DMS 273 (cell line): ENCODE results near the gene MLXIP.
"Not testable (repeated sequence)": the region's sequence is repeated elsewhere in the genome, so short reads cannot be mapped to it uniquely, and the experiment has no call there.

Source experiments
- DNase-seq: peaks from one replicate; lab custom pipeline; 2025; ENCODE audit not compliant: unreplicated experiment; lab: John Stamatoyannopoulos, UW

The MLXIP gene

DNA sequence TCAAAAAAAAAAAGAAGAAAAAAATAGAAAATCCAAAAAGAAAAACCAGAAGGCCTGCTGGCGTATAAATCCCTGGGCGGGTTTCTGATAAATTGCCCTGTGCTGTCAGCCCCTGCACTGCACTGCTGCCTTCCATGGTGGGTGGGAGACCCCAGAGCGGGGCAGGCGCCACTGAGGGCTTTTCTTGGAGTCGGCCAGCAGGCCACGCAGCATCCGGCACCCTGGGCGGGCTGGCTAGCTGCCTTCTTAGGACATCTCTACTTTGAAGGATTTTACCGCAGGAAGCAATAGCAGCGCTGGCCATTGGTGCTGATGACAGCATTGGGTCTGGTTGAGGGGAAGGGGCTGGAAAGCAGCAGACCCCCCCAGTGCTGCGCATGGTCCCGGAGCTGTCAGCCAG lies 66.3 kb downstream of the MLXIP start:
- DNase-seq = no peak

DNA sequence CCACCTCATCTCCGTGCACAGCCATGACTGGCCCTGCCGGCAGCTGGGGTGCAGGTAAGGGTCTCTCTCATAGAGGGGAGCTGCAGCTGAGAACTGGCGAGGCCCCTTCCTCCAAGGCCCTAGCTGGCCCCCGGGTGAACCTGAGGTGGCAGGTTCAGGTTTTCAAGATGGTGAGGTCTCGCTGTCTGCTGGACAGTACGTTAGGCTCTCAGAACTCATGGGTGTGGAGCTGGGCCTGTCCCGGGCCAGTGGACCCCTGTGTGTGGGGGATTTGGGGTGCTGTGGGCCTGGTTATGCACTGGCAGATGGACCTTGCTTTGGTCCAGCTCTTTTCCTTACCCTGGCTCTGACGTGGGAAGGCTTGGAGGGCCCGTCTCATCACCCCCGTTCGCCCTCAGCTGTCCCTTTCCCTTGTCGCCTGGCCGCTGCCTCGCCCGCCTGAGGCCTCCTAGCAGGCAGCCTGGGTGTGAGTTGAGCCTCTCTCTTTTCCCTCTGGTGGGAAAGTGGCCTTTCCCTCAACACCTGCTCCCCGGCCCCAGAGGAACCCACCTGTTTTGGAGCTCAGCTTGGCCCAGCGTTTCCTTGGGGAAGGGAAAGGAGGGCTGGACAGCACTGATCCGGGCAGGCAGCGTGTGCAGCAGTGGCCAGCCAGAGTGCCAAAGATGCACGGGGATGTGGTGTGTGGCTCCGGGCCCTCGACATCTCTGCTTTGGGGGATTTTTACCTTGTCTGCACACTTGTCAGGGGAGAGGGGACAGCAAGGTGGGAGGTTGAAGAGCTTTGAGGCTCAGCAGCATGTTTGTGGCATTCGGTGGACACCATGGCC lies 67.2 kb downstream of the MLXIP start:
- DNase-seq = no peak

DNA sequence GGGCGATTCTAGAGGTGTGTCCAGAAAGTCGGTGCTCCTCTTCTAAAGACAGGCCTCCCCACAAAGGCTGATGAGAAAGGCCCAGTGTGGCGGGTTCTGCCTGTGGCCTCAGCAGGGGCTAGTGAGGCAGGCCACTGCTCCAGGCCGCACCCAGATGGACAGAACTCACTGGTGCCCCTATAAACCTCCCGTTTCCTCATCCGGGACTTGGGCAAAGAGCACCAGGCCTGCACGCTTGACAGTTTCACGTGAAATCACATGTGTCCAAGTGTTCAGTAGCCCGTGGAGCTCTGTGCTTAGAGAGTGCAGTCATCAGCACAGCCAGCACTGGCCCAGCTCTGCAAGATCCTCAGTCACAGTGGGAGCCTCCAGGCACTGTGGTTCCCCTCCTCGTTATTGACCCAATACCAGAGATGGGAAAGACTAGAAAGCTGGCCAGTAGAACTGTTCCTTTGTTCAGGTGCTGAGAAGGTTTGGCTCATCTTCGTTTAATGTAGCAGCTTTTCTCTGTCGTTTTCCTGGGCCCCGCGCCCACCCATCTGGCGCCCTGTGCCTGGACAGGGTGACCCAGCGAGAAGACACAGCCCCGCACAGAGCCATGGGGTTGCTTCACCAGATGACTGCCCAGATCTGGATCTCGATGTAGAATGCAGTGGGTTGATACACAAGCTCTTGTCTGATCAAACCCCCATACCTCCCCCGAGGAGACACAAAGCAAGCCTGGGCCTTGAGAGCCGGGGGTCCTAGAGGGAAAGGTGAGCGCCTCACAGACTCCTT lies 69.1 kb downstream of the MLXIP start:
- no peak for DNase-seq

DNA sequence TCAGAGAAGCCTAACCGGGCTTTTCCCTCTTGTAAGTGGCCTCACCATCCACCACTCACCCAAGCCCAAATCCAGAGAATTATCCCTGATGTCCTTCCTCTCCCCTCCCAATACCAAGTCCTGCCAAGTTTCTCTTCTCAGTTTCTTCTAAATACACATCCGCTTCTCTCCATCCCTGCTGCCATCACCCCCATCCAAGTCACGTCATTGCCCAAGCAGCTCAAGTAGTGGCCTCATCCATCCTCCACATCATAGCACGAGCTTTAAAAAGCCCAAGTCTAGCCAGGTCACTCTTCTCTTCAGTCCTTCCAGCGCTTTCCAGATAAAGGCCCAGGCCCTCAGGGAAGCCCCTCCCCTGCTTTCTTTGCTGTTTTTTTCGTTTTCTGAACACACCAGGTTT lies 70.1 kb downstream of the MLXIP start:
- no peak for DNase-seq

DNA sequence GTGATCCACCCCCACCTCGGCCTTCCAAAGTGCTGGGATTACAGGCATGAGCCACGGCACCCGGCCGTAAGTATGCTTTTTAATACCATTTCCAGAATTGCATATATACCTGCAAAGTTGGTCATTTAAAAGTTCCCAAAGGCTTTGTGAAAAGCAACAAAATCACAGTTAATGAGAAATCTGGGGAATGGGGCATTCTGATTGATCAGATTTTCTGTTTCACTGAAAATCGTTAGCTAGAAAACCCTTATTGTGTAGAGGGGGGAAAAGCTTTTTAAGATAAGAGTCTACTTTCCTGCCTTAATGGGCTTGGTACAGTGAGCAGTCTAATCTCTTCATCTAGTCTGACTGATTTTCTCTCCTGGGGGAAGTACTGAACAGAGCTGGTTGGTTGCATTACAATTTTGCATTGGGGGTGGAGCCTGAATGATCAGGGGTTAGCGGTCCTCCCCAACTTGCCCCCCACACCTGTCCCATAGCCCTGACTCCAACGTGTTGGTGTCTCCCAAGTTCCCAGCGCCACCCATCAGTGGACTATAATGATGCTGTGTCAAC lies 71.6 kb downstream of the MLXIP start:
- no peak for DNase-seq

DNA sequence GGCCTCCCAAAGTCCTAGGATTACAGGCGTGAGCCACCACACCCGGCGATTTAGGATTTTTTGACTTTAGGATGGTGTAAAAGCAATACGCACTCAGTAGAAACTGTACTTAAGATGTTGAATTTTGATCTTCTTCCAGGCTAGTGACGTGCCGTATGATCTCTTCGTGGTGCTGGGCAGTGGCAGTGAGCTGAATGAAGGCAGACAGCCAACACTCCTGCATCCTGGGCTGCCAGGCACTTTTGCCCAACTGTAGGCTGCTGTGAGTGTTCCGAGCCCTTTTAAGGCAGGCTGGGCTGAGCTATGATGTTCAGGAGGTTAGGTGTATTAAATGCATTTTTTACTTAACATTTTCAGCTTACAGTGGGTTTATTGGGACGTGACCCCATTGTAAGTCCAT lies 74.2 kb downstream of the MLXIP start:
- no peak for DNase-seq

DNA sequence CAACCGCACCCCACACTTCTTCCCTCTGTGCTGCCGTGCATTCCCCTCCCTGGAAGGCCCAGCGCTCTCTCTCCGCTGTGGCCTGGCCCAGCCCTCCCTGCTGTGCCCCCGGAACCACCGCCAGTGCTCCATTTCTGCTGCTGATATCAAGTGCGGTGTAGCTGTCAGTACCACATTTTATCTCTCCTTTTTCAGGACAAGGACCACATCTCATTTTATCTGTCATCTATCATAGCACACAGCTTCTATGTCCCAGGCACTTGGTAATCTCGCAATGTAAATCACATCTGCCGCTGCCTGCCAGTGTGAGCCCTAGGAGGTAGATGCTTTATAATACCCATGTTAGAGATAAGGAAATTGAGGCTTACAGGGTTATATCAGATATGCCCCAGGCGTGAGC lies 77.1 kb downstream of the MLXIP start:
- no peak for DNase-seq

DNA sequence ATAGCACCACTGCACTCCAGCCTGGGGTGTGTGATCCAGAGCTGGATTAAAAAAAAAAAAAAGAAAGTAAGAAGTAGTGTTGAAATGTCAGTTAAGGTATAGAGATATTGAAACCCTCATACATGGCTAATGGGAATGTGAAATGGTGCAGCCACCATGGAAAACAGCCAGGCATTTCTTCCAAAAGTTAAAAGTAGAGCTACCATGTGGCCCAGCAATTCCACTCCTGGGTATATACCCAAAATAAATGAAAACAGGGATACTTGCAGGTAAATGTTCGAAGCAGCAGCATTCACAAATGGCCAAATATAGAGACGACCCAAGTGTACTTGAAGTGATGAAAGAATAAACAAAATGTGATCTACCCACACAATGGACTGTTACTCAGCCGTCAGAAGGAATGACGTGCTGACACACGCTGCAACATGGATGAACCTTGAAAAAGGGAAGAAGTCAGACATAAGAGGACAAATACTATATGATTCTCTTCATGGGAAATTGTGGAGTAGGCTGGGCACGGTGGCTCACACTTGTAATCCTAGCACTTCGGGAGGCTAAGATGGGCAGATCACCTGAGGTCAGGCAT lies 80.2 kb downstream of the MLXIP start:
- DNase-seq = no peak

DNA sequence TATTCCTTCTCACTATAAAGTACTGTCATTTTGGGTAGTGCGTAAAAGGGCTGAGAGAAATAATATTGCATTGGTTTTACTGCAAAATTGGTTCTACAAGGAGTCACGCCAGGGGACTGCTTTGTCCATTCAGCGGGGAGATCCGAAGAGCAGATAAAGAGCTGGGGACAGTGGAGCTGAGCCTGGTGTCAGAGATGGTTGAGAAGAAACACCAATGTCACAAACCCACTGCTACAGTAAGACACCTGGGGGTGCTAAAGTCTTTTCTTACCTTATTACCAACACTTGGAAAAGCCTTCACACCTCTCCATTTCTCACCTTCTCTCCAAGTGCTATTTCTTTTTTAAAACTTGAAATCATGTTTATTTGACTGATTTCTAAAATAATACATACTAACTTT lies 81.3 kb downstream of the MLXIP start:
- DNase-seq = no peak

DNA sequence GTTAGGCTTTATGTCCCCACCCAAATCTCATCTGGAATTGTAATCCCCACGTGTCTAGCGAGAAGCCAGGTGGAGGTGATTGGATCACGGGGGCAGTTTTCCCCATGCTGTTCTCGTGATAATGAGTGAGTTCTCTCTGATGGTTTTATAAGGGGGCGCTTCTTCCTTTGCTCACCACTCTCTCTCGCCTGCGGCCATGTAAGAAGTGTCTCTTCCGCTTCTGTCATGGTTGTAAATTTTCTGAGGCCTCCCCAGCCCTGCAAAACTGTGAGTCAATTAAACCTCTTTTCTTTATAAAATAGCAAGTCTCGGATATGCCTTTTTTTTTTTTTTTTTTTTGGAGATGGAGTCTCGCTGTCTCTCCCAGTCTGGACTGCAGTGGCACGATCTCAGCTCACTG lies 82.2 kb downstream of the MLXIP start:
- no peak for DNase-seq

DNA sequence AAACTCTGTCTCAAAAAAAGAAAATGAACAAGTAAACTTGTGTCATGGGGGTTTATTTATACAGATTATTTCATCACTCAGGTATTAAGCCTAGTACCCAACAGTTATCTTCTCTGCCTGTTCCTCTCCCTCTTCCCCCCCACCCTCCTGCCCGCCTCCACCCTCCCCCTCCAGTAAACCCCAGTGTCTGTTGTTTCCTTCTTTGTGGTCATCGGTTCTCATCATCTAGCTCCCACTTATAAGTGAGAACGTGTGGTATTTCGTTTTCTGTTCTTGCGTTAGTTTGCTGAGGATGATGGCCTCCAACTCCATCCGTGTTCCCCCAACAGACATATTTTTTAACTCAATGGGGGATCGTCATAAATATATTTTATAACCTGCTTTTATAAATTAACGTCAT lies 83.1 kb downstream of the MLXIP start:
- DNase-seq = no peak

DNA sequence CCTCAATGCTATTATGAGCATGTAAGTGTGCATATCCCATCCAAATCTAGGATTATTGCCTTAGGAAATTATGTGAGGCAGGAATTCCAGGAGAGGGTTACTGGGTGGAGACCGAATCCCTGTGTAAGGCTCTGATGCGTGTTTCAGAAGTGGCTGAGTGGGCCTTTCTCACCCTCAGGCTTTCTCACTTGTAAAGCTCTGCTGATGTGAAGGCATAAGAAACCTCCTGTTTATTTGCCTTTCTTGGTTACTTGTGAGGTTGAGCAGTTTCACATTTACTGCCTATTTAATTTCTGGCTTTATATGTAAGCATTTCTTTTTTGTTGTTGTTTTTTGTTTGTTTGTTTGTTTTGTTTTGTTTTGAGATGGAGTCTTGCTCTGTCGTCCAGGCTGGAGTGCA lies 84.4 kb downstream of the MLXIP start:
- no peak for DNase-seq

DNA sequence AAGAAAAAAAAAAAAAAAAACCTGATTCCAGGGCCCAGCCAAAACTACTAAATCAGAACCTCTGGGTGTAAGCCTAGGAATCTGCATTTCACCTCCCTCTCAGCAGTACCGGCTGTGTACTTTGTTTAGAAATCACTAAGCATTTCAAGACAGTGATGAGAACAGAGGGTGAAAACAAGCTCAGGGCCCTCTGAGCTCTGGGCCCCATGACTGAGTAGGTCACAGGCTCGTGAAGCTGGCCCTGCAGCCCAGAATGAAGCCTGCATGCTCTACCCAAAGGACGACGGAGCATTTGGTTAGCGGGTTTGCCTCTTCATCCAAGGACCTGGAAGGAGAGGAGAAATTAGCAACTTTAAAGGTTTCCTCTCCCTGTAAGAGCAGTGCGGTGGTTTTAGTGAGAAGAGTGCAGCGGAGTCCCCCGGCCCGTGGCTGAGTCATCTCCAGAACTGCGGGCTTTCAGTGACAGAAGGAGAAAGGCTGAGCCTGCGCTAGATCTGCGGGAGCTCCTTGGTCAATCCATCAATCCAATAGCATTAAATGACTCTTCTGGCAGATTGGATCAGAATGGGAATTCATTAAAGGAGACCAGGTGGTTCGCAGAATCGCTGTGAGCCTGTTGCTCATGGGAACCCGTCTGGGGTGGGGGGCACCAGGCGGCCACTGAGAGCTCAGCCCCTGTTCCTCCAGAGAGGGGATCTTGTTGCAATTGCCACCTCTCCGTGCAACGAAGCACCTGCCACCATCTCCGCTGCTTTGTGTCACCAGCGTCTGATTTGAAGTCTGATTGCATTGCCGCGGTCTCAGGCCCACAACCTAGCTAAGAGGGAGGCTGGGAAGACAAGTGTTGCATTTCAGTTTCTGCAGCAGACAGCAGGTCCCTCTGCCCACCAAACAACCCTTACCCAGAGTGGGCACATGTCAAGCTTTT lies 88.1 kb downstream of the MLXIP start:
- no peak for DNase-seq

DNA sequence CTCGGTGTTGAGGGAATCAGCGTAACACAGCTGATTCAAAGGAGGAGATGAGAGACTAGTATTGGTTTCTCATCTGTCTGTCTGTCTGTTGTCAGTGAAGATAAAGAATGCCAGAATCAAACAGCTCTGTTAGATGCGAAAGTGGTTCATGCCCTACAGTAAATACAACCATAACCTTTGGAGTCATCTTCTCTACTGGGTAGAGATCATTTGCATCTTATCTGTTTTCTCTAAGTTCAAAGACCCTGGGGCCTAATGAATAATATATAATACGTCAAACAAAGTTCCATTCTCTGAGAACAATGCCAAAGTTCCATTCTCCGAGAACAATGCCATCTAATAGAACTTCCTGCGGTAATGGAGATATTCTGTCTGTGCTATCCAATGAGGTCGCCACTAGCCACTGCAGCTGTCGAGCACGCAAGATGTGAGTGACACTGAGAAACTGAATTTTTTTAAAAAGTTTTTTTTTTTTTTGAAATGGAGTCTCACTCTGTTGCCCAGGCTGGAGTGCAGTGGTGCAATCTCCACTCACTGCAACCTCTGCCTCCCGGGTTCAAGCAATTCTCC lies 88.9 kb downstream of the MLXIP start:
- DNase-seq = no peak

DNA sequence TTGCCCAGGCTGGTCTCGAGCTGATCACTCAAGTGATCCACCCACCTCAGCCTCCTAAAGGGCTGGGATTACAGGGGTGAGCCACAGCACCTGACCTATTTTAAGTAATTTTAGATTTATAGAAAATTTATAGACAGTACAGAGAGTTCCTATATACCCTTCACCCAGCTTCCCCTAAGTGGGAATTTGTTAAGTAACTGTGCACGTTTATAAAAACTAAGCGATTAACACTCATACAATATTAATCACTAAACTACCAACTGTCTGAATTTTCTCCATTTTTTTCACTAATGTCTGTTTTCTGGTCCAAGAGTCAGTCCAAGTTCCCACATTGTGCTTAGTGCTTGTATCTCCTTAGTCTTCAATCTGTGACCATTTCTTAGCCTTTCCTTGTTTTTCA lies 89.9 kb downstream of the MLXIP start:
- no peak for DNase-seq

DNA sequence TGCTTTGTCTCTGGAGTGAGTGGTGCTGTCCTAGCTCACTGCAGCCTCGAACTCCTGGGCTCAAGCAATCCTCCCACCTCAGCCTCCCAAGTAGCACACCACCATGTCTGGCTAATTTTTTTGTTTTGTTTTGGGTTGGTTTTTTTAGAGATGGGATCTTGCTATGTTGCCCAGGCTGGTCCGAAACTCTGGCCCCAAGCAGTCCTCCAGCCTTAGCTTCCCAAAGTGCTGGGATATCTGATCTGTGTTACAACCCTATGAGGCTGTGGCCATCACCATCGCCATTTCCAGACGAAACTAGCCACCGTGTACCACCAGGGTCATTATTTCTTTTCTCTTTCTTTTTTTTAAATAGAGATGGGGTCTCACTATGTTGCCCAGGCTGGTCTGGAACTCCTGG lies 92.8 kb downstream of the MLXIP start:
- no peak for DNase-seq

DNA sequence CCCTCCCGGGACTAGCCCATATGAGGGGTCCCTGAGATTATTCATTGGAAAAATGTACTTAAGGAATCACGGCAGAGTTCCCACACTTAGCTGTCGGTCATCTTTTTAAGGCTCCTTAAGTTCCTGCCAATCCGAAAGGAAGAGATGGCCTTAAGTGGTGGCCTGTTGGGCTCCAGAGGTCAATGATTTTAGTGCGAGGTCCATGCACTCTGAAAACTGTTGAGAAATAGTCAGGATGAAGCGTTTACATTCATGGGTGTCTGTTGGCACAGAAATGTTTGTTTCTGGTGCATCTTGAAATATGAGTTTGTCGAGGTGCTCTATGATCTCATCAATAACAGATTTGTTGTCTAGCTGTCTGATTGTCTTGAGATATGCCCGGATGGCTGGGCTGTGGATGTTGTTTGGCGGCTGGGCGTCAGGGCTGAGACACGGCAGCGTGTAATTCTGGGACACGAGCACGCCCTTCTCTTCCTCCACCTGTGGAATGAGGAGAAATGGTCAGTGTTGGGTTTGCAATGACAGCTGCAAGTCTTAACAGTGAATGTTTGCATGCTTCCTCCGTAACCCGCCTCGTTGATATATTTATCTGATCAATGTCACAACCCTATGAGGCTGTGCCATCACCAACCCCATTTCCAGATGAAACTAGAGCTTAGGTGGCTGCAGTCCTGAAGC lies 93.8 kb downstream of the MLXIP start:
- no peak for DNase-seq

DNA sequence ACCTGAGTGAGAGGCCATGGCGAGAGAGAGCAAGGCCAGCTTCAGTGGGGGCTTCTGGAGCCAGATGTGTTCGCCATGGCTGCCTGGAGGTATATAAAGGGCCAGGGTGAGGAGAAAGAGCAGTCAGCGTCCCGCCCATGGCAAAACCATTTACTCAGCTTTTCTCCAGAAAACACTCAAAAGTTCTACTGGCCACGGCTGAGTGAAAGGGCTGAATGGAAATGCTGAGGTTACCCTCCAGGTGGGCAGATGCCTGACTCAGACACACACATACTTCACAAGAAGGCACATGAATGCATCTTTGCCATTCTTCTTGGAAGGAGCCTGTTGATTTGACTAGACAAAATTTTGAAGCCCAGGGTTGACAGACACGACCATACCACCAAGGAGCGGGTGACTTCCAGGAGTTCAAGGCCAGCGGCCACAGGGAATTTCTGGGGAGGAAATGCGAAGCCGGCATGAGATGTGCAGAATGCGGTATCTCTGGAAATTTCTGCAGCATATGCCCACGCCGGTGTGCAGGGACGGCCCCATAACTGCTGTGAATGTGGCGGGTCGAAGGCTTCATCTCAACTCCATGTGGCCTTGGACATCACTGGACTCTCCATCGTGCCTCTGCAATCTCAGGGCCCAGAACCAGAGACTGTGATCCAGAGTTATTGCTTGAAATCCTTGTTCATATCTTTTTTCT lies 95.7 kb downstream of the MLXIP start, which contains the start of gene IL31:
Gene IL31 (minus strand): TSS at position 67 of the 691 bp plus-strand sequence. CDS start 49 bp downstream, at position 18.
- no peak for DNase-seq

DNA sequence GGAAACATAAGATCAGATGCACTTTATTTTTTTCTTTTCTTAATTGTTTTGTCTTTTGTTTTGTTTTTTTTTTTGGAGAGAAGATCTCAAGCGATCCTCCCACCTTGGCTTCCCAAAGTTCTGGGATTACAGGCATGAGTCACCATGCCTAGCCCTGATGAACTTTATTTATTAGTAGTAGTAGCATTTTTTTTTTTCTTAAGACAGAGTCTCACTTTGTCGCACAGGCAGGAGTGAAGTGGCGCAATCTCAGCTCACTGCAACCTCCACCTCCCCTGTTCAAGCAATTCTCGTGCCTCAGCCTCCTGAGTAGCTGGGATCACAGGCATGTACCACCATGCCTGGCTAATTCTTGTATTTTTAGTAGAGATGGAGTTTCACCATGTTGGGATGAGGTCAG lies 97.9 kb downstream of the MLXIP start:
- DNase-seq = not testable (repeated sequence)
